Smooth muscle cell (in vitro differentiated cells): ENCODE results near the gene CDH11. TPM values are rescaled to one million over a fixed set of nuclear protein-coding genes. Genes with fewer than 3 reads are reported as not detected.
A peak's percentile ranks its signal among the peaks of the same experiment; 100 is the strongest.

Experiments used
- DNase-seq: peaks from one replicate; lab custom pipeline; 2025; ENCODE audit not compliant: unreplicated experiment; lab: John Stamatoyannopoulos, UW
- H2AFZ ChIP-seq: fragments of 200-600 bp; sonication (generic); 2 replicates; pipeline ENCODE4 v1.6.0; 2016; ENCODE audit warnings: antibody characterized with exemption, low read depth, mild to moderate bottlenecking
- H3F3A ChIP-seq: fragments of 200-600 bp; sonication (generic); 2 replicates; pipeline ENCODE4 v1.6.0; 2017; ENCODE audit warnings: antibody characterized with exemption, low read depth
- H3K27ac ChIP-seq: fragments of 200-600 bp; sonication (generic); 2 replicates; pipeline ENCODE4 v1.5.1; 2016; ENCODE audit warnings: low read depth, mild to moderate bottlenecking
- H3K27me3 ChIP-seq: fragments of 200-600 bp; sonication (generic); 2 replicates; pipeline ENCODE4 v1.6.1; 2016; ENCODE audit warnings: low read depth, mild to moderate bottlenecking
- H3K36me3 ChIP-seq: fragments of 200-600 bp; sonication (generic); 2 replicates; pipeline ENCODE4 v1.5.1; 2016; ENCODE audit warnings: low read depth
- H3K4me1 ChIP-seq: fragments of 200-600 bp; sonication (generic); 2 replicates; pipeline ENCODE4 v1.5.1; 2016; ENCODE audit warnings: low read depth
- H3K4me2 ChIP-seq: fragments of 200-600 bp; sonication (generic); 2 replicates; pipeline ENCODE4 v1.6.0; 2016; ENCODE audit warnings: mild to moderate bottlenecking
- H3K4me3 ChIP-seq: fragments of 200-600 bp; sonication (generic); 2 replicates; pipeline ENCODE4 v1.5.1; 2016; ENCODE audit warnings: mild to moderate bottlenecking
- H3K79me2 ChIP-seq: fragments of 200-600 bp; sonication (generic); 2 replicates; pipeline ENCODE4 v1.6.0; 2016; ENCODE audit warnings: low read depth, mild to moderate bottlenecking
- H3K9ac ChIP-seq: fragments of 200-600 bp; sonication (generic); 2 replicates; pipeline ENCODE4 v1.6.0; 2016; ENCODE audit warnings: low read depth
- H3K9me3 ChIP-seq: fragments of 200-600 bp; sonication (generic); replicated peaks from 2 replicates; pipeline ENCODE4 v1.5.1; 2016; ENCODE audit warnings: low read depth
- H4K20me1 ChIP-seq: fragments of 200-600 bp; sonication (generic); 2 replicates; pipeline ENCODE4 v1.6.0; 2016; ENCODE audit warnings: low read depth
- CTCF ChIP-seq: fragments of 200-600 bp; sonication (generic); IDR thresholded peaks from 2 replicates; pipeline ENCODE4 v1.5.1; 2017; ENCODE audit warnings: borderline replicate concordance, mild to moderate bottlenecking, antibody characterized with exemption; ENCODE audit not compliant: insufficient read depth, poor library complexity, severe bottlenecking
- WGBS: methylation state at CpG from one replicate; pipeline ENCODE4 v1.1.7; 2016; ENCODE audit warnings: low lambda C conversion rate; 5-methylcytosine and 5-hydroxymethylcytosine counted together
- polyA plus RNA-seq: library from polyadenylated mRNA; unstranded; fragments of >200 nt; fragmentation: Nextera tagmentation; extraction: Ambion mirVana; gene quantifications from 2 replicates; pipeline ENCODE4 v1.2.1, GENCODE V29; 2016
- total RNA-seq: library from RNA; depleted of rRNA; stranded (reverse); fragments of >200 nt; gene quantifications from 2 replicates; pipeline ENCODE4 v1.2.3, GENCODE V29; 2014

CDH11 gene
- total and polyA plus RNA-seq, 2 experiments from 2014 or later, result 1,034 to 1,251 TPM

GRCh38 chr16:65079549-65079948, 42.3 kb downstream of the CDH11 start:
- peaks cover 100% of the 10 kb centered on the region for H4K20me1 ChIP-seq
- H3K4me2 ChIP-seq, result no peak overlapping the region
- H3K9me3 ChIP-seq, result no peaks in the 10 kb centered on the region
- no peaks in the 10 kb centered on the region for H3K27me3 ChIP-seq
- H3K36me3 ChIP-seq, result no peaks in the 10 kb centered on the region
- no peak for TF ChIP-seq CTCF
- peaks cover 100% of the 10 kb centered on the region for H3K79me2 ChIP-seq
- peaks cover 15% of the 10 kb centered on the region for H3K4me1 ChIP-seq
- H3K27ac ChIP-seq, result peak overlapping the region; percentile 49
- no peak for DNase-seq
- 97% methylated on average over 2 of the region's 2 CpGs for WGBS
- H3F3A ChIP-seq, result peaks cover 58% of the 10 kb centered on the region
- H3K9ac ChIP-seq, result no peak overlapping the region
- no peak overlapping the region for H2AFZ ChIP-seq
- no peak overlapping the region for H3K4me3 ChIP-seq

GRCh38 chr16:65077181-65077580, 44.7 kb downstream of the CDH11 start:
- peak overlapping the region; percentile 49 for H3K27ac ChIP-seq
- H3K9ac ChIP-seq, result no peak overlapping the region
- TF ChIP-seq CTCF, result no peak
- H3F3A ChIP-seq, result peaks cover 71% of the 10 kb centered on the region
- H3K9me3 ChIP-seq, result no peaks in the 10 kb centered on the region
- WGBS, result 100% methylated on average over 1 of the region's 1 CpG
- H2AFZ ChIP-seq, result no peak overlapping the region
- H3K36me3 ChIP-seq, result no peaks in the 10 kb centered on the region
- peaks cover 100% of the 10 kb centered on the region for H3K79me2 ChIP-seq
- H3K4me2 ChIP-seq, result no peak overlapping the region
- peaks cover 25% of the 10 kb centered on the region for H3K4me1 ChIP-seq
- H4K20me1 ChIP-seq, result peaks cover 100% of the 10 kb centered on the region
- DNase-seq, result no peak
- H3K4me3 ChIP-seq, result no peak overlapping the region
- no peaks in the 10 kb centered on the region for H3K27me3 ChIP-seq

GRCh38 chr16:65075877-65076276, 46.0 kb downstream of the CDH11 start:
- no peak for TF ChIP-seq CTCF
- Histone ChIP-seq H3K9ac (no peak overlapping the region), H2AFZ (no peak overlapping the region), H3K79me2 (peaks cover 100% of the 10 kb centered on the region), H4K20me1 (peaks cover 100% of the 10 kb centered on the region), H3K9me3 (no peaks in the 10 kb centered on the region), H3K27me3 (no peaks in the 10 kb centered on the region), H3K27ac (peak overlapping the region; percentile 96), H3K4me3 (no peak overlapping the region), H3K4me2 (peak overlapping the region; percentile 18), H3K4me1 (peaks cover 36% of the 10 kb centered on the region), H3K36me3 (no peaks in the 10 kb centered on the region), H3F3A (peaks cover 68% of the 10 kb centered on the region)
- DNase-seq, result no peak
- WGBS, result 93% methylated on average over 2 of the region's 2 CpGs
